Mucosa of rectum (tissue), 2 donors: ENCODE measurements around the gene PDK2.

Experiments
- H3K27ac ChIP-seq, 2 donors: one replicate each; pipeline ENCODE4 v1.7.0; 2013; ENCODE audit warnings: inconsistent platforms in 2 of 2, low read depth in 2 of 2, low read length in 2 of 2
- H3K27me3 ChIP-seq, 2 donors: one replicate each; pipeline ENCODE4 v1.7.0; 2013; ENCODE audit warnings: low read length in 2 of 2; ENCODE audit not compliant: control insufficient read depth in 2 of 2, insufficient read depth in 2 of 2
- H3K36me3 ChIP-seq, 2 donors: one replicate each; pipeline ENCODE4 v1.7.0; 2013; ENCODE audit warnings: low read length in 2 of 2; ENCODE audit not compliant: control insufficient read depth in 2 of 2, insufficient read depth in 2 of 2
- H3K4me1 ChIP-seq, 2 donors: one replicate each; pipeline ENCODE4 v1.7.0; 2013; ENCODE audit warnings: low read length in 2 of 2, mild to moderate bottlenecking in 1 of 2; ENCODE audit not compliant: control insufficient read depth in 2 of 2, insufficient read depth in 2 of 2
- H3K4me3 ChIP-seq, 2 donors: one replicate each; pipeline ENCODE4 v1.7.0; 2013; ENCODE audit warnings: low read length in 2 of 2
- H3K9ac ChIP-seq, 2 donors: one replicate each; pipeline ENCODE4 v1.7.0; 2013; ENCODE audit warnings: low read length in 2 of 2, low read depth in 1 of 2, mild to moderate bottlenecking in 1 of 2
- H3K9me3 ChIP-seq, 2 donors: one replicate each; pipeline ENCODE4 v1.7.0; 2013; ENCODE audit warnings: low read length in 2 of 2; ENCODE audit not compliant: control insufficient read depth in 2 of 2
- donor health status: healthy.
- donor health status: Normal muscosa, but diverticular disease.

The PDK2 gene

GRCh38 chr17:50148226-50149090 lies 53.3 kb downstream of the PDK2 start:
- Histone ChIP-seq H3K9me3 (no peaks in the 10 kb centered on the region), H3K4me3 (peak overlapping the region; percentile 69 to 79), H3K27me3 (no peaks in the 10 kb centered on the region), H3K36me3 (peaks cover 16 to 24% of the 10 kb centered on the region in 2 donors), H3K9ac (peak overlapping the region; percentile 32 to 56), H3K27ac (peak overlapping the region; percentile 88 to 92), H3K4me1 (peaks cover 51% of the 10 kb centered on the region in 2 donors)

- H3K4me3 ChIP-seq: peak overlapping the region; percentile 79 to 81
- H3K4me1 ChIP-seq: peaks cover 51% of the 10 kb centered on the region in 2 donors
- no peaks in the 10 kb centered on the region for H3K27me3 ChIP-seq
- peak overlapping the region; percentile 88 to 92 for H3K27ac ChIP-seq
- peaks cover 13 to 18% of the 10 kb centered on the region in 2 donors for H3K36me3 ChIP-seq
- H3K9me3 ChIP-seq: no peaks in the 10 kb centered on the region
- peak overlapping the region; percentile 52 to 78 for H3K9ac ChIP-seq
These were observed 53.9 kb downstream of the PDK2 start for GRCh38 chr17:50149091-50149416.

GRCh38 chr17:50149417-50150353 lies 54.5 kb downstream of the PDK2 start:
- Histone ChIP-seq H3K27ac (peak overlapping the region; percentile 88 to 92), H3K9ac (peak overlapping the region; percentile 74 to 78), H3K36me3 (peaks cover 7 to 12% of the 10 kb centered on the region in 2 donors), H3K4me1 (peaks cover 51 to 54% of the 10 kb centered on the region in 2 donors), H3K27me3 (no peaks in the 10 kb centered on the region), H3K9me3 (no peaks in the 10 kb centered on the region), H3K4me3 (peak overlapping the region; percentile 79 to 81)

- Histone ChIP-seq H3K4me1 (peaks cover 50 to 55% of the 10 kb centered on the region in 2 donors), H3K9ac (peak within 1 kb of the TSS; percentile 74 to 78), H3K9me3 (no peaks in the 10 kb centered on the region), H3K27me3 (no peaks in the 10 kb centered on the region), H3K27ac (peak within 1 kb of the TSS; percentile 88 to 92), H3K36me3 (peaks cover 2 to 6% of the 10 kb centered on the region in 2 donors), H3K4me3 (peak within 1 kb of the TSS; percentile 81 to 86)
These were observed 55.3 kb downstream of the PDK2 start, which contains the start of gene PPP1R9B for GRCh38 chr17:50150354-50151040. Gene PPP1R9B, minus strand, starts transcription at chr17:50150677. Its CDS starts 164 bp downstream, at chr17:50150513.

GRCh38 chr17:50151041-50151936 lies 56.1 kb downstream of the PDK2 start:
- Histone ChIP-seq H3K9ac (peak overlapping the region; percentile 74 to 78), H3K4me3 (peak overlapping the region; percentile 81 to 86), H3K4me1 (peaks cover 45 to 48% of the 10 kb centered on the region in 2 donors), H3K27ac (peak overlapping the region; percentile 88 to 92), H3K36me3 (peaks cover 0 to 6% of the 10 kb centered on the region in 2 donors), H3K9me3 (no peaks in the 10 kb centered on the region), H3K27me3 (no peaks in the 10 kb centered on the region)

- H3K4me1 ChIP-seq: peaks cover 38 to 41% of the 10 kb centered on the region in 2 donors
- no peaks in the 10 kb centered on the region for H3K27me3 ChIP-seq
- no peaks in the 10 kb centered on the region for H3K9me3 ChIP-seq
- H3K4me3 ChIP-seq: peak overlapping the region; percentile 81 to 86
- H3K9ac ChIP-seq: peak overlapping the region; percentile 58 to 63
- H3K27ac ChIP-seq: peak overlapping the region; percentile 79 to 92
- no peaks in the 10 kb centered on the region for H3K36me3 ChIP-seq
These were observed 56.9 kb downstream of the PDK2 start for GRCh38 chr17:50151937-50152547.

- Histone ChIP-seq H3K9ac (no peak overlapping the region), H3K27me3 (no peaks in the 10 kb centered on the region), H3K27ac (peak overlapping the region in 1 of 2 donors; percentile 92), H3K36me3 (no peaks in the 10 kb centered on the region), H3K4me3 (peak overlapping the region in 1 of 2 donors; percentile 86), H3K4me1 (peaks cover 31 to 34% of the 10 kb centered on the region in 2 donors), H3K9me3 (no peaks in the 10 kb centered on the region)
These were observed 57.6 kb downstream of the PDK2 start for GRCh38 chr17:50152736-50153135.

GRCh38 chr17:50153650-50154575 lies 58.8 kb downstream of the PDK2 start:
- Histone ChIP-seq H3K27ac (peak overlapping the region in 1 of 2 donors; percentile 25), H3K9me3 (no peaks in the 10 kb centered on the region), H3K36me3 (no peaks in the 10 kb centered on the region), H3K4me1 (peaks cover 21 to 26% of the 10 kb centered on the region in 2 donors), H3K9ac (peak overlapping the region in 1 of 2 donors; percentile 24), H3K4me3 (no peak overlapping the region), H3K27me3 (no peaks in the 10 kb centered on the region)
